HG03103 (cell line): ENCODE results near the gene MEIS2.

Experiments
- ATAC-seq: cut with Tn5 transposase; IDR thresholded peaks from one replicate; pipeline ENCODE4 v1.9.1; 2021; ENCODE audit warnings: low read depth; ENCODE audit not compliant: unreplicated experiment

MEIS2 gene

DNA sequence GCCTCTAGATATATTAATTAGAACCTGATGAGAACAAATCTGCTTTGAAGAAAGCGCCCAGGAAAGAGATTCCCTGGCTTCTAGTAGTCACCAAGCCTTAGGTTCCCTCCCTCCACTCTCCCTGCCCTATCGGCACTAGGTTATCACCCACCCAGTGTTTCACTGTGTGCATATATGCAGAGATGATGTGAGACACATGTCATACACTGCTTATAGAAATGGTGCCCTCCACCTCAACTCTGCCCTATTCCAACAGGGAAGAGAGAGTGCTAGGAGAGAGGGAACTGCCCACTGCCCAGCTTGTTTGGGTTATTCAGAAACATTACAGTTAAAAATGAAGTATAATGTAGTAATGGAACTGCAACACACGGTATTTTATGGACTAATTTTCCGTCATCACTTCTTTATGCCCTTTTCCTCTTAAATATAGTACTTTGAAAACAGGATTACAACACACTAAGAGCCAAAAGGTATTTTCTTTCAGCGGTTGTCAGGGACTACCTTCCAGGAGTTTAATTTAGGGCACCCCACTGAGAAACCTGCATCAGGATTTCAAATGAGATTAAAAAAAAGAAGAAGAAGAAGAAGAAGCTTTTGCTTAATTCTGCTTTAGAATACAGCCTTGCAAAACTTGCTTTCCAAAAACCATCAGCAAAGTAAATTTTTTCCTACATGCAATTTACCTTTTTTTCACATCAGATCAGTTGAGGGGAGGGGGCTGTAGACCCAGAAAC, 55.3 kb downstream of the MEIS2 start:
- no peak for ATAC-seq

DNA sequence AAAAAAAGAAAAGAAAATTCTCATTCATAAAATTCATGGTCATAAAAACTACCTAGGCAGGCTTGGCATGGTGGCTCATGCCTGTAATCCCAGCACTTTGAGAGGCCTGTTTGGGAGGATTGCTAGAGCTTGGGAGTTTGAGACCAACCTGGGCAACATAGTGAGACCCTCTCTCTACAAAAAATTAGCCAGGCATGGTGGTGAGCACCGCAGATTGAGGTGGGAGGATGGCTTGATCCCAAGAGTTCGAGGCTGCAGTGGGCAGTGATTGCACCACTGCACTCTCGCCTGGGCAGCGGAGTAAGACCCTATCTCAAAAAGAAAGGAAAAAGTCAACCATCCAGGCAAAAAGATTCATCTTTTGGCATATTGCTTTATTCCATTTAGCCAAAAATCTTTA, 58.5 kb downstream of the MEIS2 start:
- no peak for ATAC-seq

DNA sequence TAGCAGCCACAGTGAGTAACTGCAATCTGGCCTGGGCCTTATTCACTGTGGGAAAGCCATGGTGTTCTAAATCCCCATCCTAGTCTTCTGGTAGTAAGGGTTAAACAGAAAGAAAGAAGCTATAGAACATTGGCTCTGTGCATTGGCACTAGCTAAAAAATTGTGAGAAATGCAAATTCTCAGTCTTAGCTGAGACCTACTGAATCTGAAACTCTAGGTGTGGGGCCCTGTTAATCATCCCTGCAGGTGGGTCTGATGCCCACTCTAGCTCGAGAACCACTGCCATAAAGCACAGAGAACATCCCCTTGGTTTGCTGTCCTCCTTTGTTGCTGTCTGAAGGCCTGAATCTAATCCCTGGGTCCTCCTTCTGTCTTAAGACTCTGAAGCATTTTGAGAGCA, 59.3 kb downstream of the MEIS2 start:
- no peak for ATAC-seq

GRCh38 chr15:37040072-37040742, 60.1 kb downstream of the MEIS2 start:
- ATAC-seq = no peak

- ATAC-seq = no peak
Measured at GRCh38 chr15:37038716-37039106, 61.6 kb downstream of the MEIS2 start.

- no peak for ATAC-seq
Measured at GRCh38 chr15:37037850-37038715, 62.3 kb downstream of the MEIS2 start.

DNA sequence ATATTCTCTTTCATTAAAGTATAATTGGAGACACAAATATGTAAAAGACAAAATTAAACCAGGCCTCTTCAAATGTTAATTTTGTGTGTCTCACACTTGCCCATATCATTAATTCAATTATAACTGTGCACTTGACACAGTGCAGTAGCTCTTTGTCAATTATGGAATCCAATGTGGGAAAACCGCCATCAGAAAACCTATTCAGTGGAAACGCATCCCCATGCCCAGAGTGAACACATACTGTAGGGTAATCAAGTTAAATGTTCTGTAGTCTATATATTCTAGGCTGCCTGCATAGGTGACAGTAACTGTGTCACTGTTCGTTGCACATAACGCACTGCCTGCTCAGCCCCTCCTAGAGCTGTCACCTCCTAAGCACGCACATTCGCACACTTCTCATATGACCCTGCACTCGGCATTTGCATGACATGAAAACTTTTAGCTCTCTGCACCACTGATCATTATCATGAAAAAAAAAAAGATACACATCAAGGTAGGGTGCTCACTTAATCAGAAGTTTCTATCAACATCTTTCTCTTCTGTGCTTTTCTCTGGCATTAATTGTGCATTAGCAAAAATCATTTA, 63.2 kb downstream of the MEIS2 start:
- ATAC-seq = no peak

DNA sequence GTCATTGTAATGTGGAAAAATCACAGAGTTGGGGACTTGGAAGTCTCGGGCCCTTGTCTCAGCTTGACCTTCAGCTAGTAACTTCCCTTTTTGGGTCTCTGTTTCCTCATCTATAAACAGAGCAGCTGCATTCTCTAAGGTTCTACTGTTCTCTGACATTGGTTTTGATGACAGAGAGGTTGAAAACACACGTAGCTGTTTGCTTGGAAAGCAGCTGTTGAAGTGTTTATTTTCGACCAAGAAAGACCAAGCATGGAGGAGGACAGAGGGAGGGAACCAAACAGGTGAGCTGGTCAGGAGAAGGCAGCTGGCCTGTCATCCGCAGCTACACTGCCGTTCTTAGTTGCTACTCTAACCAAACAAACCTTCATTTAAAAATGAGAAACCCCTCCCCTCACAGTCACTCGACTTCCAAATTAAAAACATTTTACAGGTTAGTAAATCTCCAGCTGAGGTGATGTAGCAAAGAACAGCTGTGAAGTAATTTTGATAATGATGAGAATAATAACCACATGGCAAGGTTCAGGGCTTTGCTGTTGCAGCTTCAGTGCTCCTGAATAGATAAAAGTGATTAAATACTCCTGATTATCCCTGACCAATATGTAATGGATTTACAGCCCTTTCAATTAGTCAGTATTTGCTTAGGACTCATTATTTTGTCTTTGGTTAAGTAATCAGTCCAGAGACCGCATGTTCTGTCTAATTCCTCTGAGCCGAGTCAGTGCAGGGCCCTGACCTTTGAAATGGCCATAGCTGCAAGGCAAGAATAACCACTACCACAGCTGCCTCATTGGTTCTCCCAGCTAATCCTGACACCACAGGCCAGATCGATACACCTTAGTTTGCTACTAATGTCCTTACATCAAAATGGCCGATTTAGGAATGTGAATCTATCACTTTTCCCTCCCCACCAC, 65.3 kb downstream of the MEIS2 start:
- no peak for ATAC-seq

- no peak for ATAC-seq
Measured at GRCh38 chr15:37034392-37034791, 66.0 kb downstream of the MEIS2 start.

DNA sequence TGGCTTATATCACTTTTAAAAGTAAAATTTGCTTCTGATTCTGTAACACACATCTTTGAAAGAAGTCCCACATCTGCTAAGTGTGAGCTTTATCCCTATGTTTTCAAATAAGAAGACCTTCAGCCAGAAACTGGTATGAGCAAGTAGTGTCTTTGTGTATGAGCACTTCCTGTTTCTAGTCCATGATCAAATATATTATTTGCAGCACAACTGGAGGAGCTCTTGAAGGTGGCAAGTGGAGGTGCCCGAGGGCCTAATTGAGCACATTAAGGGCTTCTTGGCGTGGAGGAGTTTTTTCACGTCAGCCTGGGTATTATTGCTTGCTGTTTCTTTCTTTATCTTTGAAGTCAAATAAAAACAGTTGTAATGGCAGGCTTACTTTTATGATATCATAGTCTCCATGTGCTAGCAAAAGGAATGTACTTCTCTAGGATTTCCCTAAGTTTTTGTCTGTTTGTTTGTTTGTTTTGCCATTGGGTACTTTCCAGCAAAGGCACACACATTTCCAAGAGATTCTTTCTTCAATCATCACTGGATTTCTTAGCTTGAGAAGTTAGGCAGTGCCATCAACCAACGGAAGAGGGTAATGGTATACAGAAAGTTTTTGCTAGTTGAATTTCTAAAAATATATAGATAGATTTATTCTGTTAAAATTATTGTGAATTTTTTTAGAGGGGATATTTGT, 68.1 kb downstream of the MEIS2 start:
- ATAC-seq = no peak

- no peak for ATAC-seq
Measured at GRCh38 chr15:37031198-37031597, 69.2 kb downstream of the MEIS2 start.

DNA sequence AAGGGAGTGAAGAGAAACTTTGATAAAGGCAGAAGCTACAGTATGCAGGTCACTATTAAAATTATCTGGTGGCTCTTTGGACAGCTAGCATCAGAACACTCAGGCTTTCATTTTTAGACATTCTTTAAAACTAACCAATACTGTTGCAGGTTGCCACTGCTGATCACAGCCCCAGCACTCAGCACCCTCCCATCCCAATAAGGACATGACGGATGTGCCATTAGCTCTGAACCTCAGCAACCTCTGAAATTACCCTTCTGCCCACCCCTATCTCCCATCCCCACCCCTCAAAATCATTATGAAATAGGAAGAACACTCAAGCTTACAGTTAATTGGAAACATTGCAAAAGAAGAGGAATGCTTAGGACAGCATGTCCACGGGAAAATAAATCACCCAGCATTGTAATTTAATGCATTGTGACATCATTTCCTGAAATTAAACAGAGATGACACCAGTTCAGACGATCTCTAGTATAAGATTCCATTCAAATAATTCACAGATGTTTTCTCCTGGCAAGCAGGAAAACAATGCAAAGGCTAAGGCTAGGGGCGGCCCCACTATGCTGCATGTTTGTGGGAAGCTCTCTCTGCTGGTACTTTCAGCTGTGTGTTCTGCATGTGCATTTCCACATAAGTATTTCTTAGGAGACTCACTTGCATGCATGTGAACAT, 71.6 kb downstream of the MEIS2 start:
- no peak for ATAC-seq

DNA sequence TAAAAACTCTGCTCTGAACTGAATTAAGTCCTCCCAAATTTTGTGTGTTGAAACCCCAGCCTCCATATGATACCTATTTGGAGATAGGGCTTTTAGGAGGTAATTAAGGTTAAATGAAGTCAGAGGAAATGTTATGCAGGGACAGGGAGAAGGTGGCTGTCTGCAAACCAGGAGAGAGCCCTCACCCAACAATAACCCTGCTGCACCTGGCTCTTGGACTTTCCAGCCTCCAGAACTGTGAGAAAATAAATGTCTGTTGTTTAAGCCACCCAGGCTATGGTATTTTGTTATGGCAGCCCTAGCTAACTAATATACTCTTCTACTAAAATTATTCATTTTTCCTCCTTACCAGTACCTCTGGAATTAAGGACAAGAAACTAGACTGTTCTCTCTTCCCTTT, 79.5 kb downstream of the MEIS2 start:
- ATAC-seq = no peak

DNA sequence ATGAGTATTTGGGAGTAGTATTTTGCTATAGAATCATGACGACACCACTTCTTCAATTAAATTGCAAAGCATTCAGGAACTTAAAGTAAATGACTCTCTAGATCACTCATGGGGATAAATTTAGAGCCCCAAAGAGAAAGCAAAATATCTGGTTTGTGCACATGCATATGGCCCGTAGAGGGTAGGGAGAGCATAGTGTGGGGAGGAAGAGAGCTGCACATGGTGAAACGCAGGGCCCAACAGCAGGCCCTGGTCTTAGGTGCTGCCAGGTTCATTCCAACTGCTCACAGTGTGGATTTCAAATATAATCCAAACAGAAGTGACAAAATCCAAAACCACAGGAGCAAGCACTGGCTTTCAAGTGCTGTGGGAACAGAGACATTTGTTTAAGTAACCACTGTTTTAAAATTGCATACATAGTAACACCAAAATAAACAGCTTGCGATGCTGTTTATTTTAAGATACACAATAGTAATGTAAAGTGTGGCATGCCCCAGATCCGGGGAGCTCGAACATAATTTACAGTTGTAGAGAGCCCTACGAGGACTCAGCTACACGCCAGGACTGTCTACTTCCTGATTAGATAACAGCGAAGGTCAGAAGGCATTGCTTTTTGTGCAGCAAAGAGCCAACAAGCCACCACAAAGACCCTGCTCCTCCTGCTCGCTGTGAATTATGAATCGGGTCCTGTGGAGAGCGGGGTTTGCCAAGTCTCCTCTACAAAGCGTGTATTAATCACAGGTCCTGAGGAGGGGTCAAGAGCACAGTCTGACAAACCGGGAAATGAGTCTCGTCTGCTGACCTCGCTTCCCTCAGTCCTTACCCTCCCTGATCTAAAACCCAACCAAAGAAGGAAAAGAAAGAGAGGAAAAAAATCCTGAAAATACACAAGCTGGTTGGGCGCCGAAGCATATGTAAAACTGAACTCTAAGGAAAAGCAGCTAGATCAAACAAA, 80.6 kb downstream of the MEIS2 start:
- no peak for ATAC-seq

DNA sequence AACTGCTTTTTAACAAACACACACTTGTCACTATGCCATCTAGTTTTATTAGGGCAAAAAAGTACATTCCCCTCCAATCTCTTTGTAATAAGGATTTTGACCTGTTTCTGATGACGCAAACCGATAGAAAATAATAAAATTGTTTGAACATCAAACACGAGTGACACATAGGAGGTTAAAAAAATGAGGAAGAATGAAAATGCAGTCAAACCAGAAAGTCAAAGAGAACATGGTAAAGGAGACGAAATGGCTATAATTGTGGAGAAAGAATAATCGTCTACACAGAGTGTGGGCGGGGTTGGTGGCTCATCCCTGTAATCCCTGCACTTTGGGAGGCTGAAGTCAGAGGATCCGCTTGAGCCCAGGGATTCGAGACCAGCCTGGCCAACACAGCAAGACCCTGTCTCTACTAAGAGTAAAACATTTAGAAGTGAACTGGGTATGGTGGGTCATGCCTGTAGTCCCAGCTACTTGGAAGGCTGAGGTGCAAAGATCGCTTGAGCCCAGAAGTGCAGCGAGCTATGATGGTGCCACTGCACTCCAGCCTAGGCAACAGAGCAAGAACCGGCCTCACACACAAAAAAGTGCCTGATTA, 83.2 kb downstream of the MEIS2 start:
- no peak for ATAC-seq

DNA sequence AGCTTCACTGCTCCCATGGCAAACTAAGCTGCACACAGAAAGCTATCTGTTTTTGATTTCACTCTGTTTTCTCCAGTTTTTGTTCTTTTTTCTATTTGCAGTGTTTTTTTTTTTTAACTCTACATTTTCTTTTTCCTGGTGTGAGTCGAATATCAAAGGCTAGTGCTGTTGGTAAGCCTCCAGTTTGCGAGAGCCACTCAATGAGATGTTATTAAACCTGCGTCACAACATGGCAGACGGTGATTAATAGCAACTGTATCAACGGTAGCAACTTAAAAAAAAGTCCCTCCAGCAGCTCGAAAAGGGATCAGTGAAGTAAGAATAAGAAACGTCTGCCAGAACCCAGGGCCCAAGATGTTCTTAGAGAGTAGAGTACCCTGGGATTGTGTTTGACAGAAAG, 84.1 kb downstream of the MEIS2 start:
- no peak for ATAC-seq

DNA sequence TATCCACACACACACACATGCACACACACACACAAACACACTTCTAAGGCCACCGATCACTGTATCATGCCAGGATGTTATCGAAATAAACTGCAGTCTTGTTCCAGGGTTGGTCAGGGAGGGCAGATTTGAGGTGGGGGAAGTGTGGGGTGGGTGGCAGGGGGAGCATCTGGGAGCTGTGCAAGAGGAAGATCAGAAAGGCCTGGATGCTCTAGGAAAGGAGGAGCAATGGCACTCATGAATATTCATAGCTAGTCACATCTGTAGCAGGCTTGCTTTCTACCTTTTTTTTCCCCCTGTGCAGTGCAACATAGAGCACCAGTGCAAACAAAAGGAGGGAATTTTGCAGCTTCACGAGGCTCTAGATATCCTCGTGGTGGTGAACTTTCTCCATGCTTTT, 84.9 kb downstream of the MEIS2 start:
- no peak for ATAC-seq
